Measurements from ENCODE around the gene KRTAP5-10.
"Not testable (repeated sequence)": the region's sequence is repeated elsewhere in the genome, so short reads cannot be mapped to it uniquely, and the experiment has no call there.

KRTAP5-10 gene

GRCh38 chr11:71606853-71607519 is 41.6 kb downstream of the KRTAP5-10 start:
- Mint-ChIP-seq H3K4me1 (peaks cover 13% of the 10 kb centered on the region), H3K27me3 (peaks cover 74% of the 10 kb centered on the region)
- ATAC-seq, H3K36me3 Mint-ChIP-seq, H3K4me3 Mint-ChIP-seq, H3K27ac Mint-ChIP-seq, H3K9me3 Mint-ChIP-seq: not testable (repeated sequence)

GRCh38 chr11:71607520-71608216 is 42.3 kb downstream of the KRTAP5-10 start:
- Mint-ChIP-seq H3K27me3 (peaks cover 74% of the 10 kb centered on the region), H3K4me3 (peak overlapping the region; percentile 58), H3K4me1 (peaks cover 13% of the 10 kb centered on the region)
- not testable (repeated sequence) for H3K36me3 Mint-ChIP-seq, ATAC-seq, H3K27ac Mint-ChIP-seq, H3K9me3 Mint-ChIP-seq

DNA sequence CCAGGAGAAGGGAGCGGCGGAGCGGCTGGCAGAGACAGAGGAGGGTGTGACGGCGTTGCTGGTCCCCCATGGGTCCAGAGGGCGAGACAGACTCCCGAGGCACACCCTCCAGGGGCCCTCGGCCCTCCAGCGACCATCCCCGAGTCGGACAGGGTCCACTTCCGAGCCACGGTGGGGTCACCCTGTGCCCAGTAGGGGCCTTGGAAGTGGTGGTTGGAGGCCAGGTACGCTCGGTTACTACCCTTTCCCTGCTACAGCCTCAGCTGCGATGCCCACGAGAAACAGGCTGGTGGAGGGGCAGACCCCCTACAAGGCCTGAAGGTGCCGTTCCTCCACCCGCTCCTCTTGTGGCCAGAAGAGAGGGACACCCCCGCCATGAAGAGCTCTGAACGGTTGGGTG is 42.9 kb downstream of the KRTAP5-10 start:
- not testable (repeated sequence) for H3K36me3 Mint-ChIP-seq, ATAC-seq, H3K27ac Mint-ChIP-seq, H3K9me3 Mint-ChIP-seq, H3K4me3 Mint-ChIP-seq
- peaks cover 13% of the 10 kb centered on the region for H3K4me1 Mint-ChIP-seq
- peaks cover 73% of the 10 kb centered on the region for H3K27me3 Mint-ChIP-seq

GRCh38 chr11:71611218-71611910 is 46.0 kb downstream of the KRTAP5-10 start:
- H3K9me3 Mint-ChIP-seq, H3K36me3 Mint-ChIP-seq, ATAC-seq, H3K4me3 Mint-ChIP-seq, H3K27ac Mint-ChIP-seq: not testable (repeated sequence)
- H3K4me1 Mint-ChIP-seq, result peaks cover 13% of the 10 kb centered on the region
- peaks cover 62% of the 10 kb centered on the region for H3K27me3 Mint-ChIP-seq

DNA sequence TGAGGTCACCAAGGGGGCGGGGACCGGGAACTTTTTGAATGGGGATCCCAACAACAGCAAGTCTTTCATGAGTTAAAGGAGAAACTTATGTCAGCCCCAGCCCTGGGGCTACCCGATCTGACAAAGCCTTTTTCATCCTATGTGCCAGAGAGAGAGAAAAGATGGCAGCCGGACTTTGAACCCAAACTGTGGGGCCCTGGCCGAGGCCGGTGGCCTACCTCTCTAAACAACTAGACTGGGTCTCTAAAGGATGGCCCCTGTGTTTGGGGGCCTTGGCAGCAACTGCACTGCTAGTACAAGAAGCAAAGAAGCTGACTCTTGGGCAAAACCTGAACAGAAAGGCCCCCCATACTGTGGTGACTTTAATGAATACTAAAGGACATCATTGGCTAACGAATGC is 48.6 kb downstream of the KRTAP5-10 start:
- not testable (repeated sequence) for H3K36me3 Mint-ChIP-seq, H3K4me3 Mint-ChIP-seq, H3K4me1 Mint-ChIP-seq, H3K27ac Mint-ChIP-seq, H3K9me3 Mint-ChIP-seq, ATAC-seq
- H3K27me3 Mint-ChIP-seq, result peaks cover 38% of the 10 kb centered on the region

DNA sequence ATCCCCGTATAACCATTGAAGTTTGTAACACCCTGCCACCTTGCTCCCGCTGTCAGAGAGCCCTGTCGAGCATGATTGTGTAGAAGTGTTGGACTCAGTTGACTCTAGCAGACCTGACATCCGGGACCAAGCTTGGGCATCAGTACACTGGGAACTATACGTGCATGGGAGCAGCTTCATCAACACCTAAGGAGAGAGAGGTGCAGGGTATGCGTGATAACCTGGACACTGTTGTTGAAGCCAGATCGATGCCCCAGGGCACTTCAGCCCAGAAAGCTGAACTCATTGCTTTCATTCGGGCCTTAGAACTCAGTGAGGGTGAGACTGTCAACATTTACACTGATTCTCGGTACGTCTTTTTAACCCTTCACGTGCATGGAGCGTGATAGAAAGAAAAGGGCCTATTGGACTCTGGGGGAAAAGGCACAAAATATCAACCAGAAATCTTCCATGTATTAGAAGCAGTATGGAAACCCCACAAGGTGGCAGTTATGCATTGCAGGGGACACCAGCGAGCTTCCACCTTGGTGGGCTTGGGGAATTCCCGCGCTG is 49.1 kb downstream of the KRTAP5-10 start:
- not testable (repeated sequence) for H3K9me3 Mint-ChIP-seq, H3K27ac Mint-ChIP-seq, H3K36me3 Mint-ChIP-seq, H3K4me1 Mint-ChIP-seq, H3K4me3 Mint-ChIP-seq, ATAC-seq
- H3K27me3 Mint-ChIP-seq, result peaks cover 33% of the 10 kb centered on the region

DNA sequence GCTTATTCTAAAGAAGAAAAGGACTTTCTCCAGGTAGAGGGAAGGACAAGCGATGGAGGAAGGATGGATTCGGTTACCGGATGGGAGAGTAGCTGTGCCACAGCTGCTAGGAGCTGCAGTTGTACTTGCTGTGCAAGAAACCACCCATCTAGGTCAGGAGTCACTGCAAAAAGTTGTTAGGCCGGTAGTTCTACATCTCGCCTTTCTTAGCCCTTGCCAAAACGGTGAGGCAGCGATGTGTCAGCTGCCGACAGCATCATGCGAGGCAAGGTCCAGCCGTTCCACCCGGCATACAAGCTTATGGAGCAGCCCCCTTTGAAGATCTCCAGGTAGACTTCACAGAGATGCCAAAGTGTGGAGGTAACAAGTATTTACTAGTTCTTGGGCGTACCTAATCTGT is 49.6 kb downstream of the KRTAP5-10 start:
- not testable (repeated sequence) for H3K36me3 Mint-ChIP-seq, H3K9me3 Mint-ChIP-seq, H3K4me3 Mint-ChIP-seq, ATAC-seq, H3K27ac Mint-ChIP-seq, H3K4me1 Mint-ChIP-seq
- peaks cover 29% of the 10 kb centered on the region for H3K27me3 Mint-ChIP-seq

Data from stimulated activated memory B cell treated with anti-CD40 and anti-IgM and Interleukin-4, amounts not matched to agents 10 μg/mL and 1 μg/mL and 100 μg/mL, for 72 hours (primary cell).